Cardiac fibroblast (primary cell): ENCODE measurements around the gene MFF.
A peak's percentile ranks its signal among the peaks of the same experiment; 100 is the strongest.
"Not testable (repeated sequence)": the region's sequence is repeated elsewhere in the genome, so short reads cannot be mapped to it uniquely, and the experiment has no call there.

Source experiments
- DNase-seq, 2 donors: peaks; one replicate each; pipeline versions ENCODE4 v3.0.0 to v3.0.0-alpha.2; 2010; ENCODE audit warnings: low read depth in 2 of 2
- H3K4me3 ChIP-seq, 2 donors: replicated peaks in 1 of 2; 1 replicate in 1 of 2; 2 replicates in 1 of 2; pipeline ENCODE4 v1.5.1; 2011; ENCODE audit warnings: low read depth in 2 of 2, low read length in 2 of 2, mild to moderate bottlenecking in 2 of 2, moderate library complexity in 1 of 2
- CTCF ChIP-seq: IDR thresholded peaks from one replicate; pipeline ENCODE4 v1.5.1; 2011; ENCODE audit warnings: low read depth, mild to moderate bottlenecking, low read length, inconsistent platforms

The MFF gene

GRCh38 chr2:227374158-227374557 is 49.1 kb downstream of the MFF start:
- no peak for TF ChIP-seq CTCF
- no peak overlapping the region for H3K4me3 ChIP-seq
- peak; percentile 85 for DNase-seq

GRCh38 chr2:227376656-227377396 is 51.8 kb downstream of the MFF start:
- TF ChIP-seq CTCF, result no peak
- peak; percentile 67 for DNase-seq
- no peak overlapping the region for H3K4me3 ChIP-seq

GRCh38 chr2:227377467-227378351 is 52.7 kb downstream of the MFF start:
- peak; percentile 16 for TF ChIP-seq CTCF
- no peak for DNase-seq
- H3K4me3 ChIP-seq, result no peak overlapping the region

GRCh38 chr2:227378371-227378782 is 53.3 kb downstream of the MFF start:
- no peak overlapping the region for H3K4me3 ChIP-seq
- peak in 1 of 2 donors; percentile 85 for DNase-seq
- no peak for TF ChIP-seq CTCF

- no peak for TF ChIP-seq CTCF
- no peak for DNase-seq
- H3K4me3 ChIP-seq, result no peak within 1 kb of the TSS
Measured at GRCh38 chr2:227379095-227379494, 54.0 kb downstream of the MFF start, which contains the start of gene TM4SF20. TM4SF20 (minus strand) TSS chr2:227379306; CDS start chr2:227379268, 38 bp downstream.

GRCh38 chr2:227382241-227382835 is 57.3 kb downstream of the MFF start:
- H3K4me3 ChIP-seq, DNase-seq: not testable (repeated sequence)

- DNase-seq, result no peak
- H3K4me3 ChIP-seq, result no peak overlapping the region
- no peak for TF ChIP-seq CTCF
Measured at GRCh38 chr2:227383686-227384085, 58.6 kb downstream of the MFF start.
